Thyroid gland (tissue), 4 donors: ENCODE measurements around the gene BAG3. TPM values are rescaled to one million over a fixed set of nuclear protein-coding genes. Genes with fewer than 3 reads are reported as not detected.
"Not testable (repeated sequence)": the region's sequence is repeated elsewhere in the genome, so short reads cannot be mapped to it uniquely, and the experiment has no call there.

Experiments
- DNase-seq, 2 donors: peaks; one replicate each; pipeline ENCODE4 v3.0.0-alpha.2; 2019
- H3K27ac ChIP-seq, 3 donors: fragments of 200-600 bp; sonication (generic); 1 replicate in 2 of 3; 2 replicates in 1 of 3; pipeline ENCODE4 v1.5.1; 2016 to 2019; ENCODE audit warnings: mild to moderate bottlenecking in 1 of 3, moderate library complexity in 1 of 3
- H3K27me3 ChIP-seq: fragments of 200-600 bp; sonication (generic); one replicate; pipeline ENCODE4 v1.5.1; 2019
- H3K36me3 ChIP-seq, 2 donors: fragments of 200-600 bp; sonication (generic); one replicate each; pipeline ENCODE4 v1.5.1; 2016 to 2019
- H3K4me1 ChIP-seq, 2 donors: fragments of 200-600 bp; sonication (generic); one replicate each; pipeline ENCODE4 v1.5.1; 2017 to 2019
- H3K4me3 ChIP-seq, 3 donors: fragments of 200-600 bp; sonication (generic); replicated peaks in 1 of 3; 1 replicate in 2 of 3; 2 replicates in 1 of 3; pipeline ENCODE4 v1.5.1; 2016; ENCODE audit warnings: mild to moderate bottlenecking in 1 of 3
- H3K9me3 ChIP-seq: fragments of 200-600 bp; sonication (generic); one replicate; pipeline ENCODE4 v1.5.1; 2017
- POLR2A ChIP-seq, 2 donors: fragments of 450-650 bp; IDR thresholded peaks; one replicate each; pipeline ENCODE4 v1.6.1; 2017; ENCODE audit warnings: antibody characterized with exemption in 2 of 2, mild to moderate bottlenecking in 2 of 2, moderate library complexity in 1 of 2
- WGBS, 2 donors: methylation state at CpG; one replicate each; pipeline ENCODE4 v1.1.5; 2017; 5-methylcytosine and 5-hydroxymethylcytosine counted together
- intact Hi-C: fragments of 100-400 bp; cut with DNase I; formaldehyde crosslinking; loops from one replicate; pipeline ENCODE4 v1.15.1; 2023
- total RNA-seq, 4 donors: library from RNA; depleted of rRNA; stranded (reverse); fragments of >200 nt; gene quantifications; one replicate each; pipeline ENCODE4 v1.2.3, GENCODE V29; 2016
- TF ChIP-seq, protein P1 (sequence below), 6 experiments: fragments of 200-600 bp in 3 of 6; fragments of 450-650 bp in 3 of 6; sonication (generic) in 3 of 6; IDR thresholded peaks; one replicate each; pipeline ENCODE4 v1.5.1; 2016 to 2019; ENCODE audit warnings: antibody characterized with exemption in 6 of 6, mild to moderate bottlenecking in 2 of 6, inconsistent platforms in 1 of 6, moderate library complexity in 1 of 6

Gene BAG3
- total RNA-seq, 4 donors from 2014 or later: 26.6 to 46.6 (median 38.0) TPM

DNA sequence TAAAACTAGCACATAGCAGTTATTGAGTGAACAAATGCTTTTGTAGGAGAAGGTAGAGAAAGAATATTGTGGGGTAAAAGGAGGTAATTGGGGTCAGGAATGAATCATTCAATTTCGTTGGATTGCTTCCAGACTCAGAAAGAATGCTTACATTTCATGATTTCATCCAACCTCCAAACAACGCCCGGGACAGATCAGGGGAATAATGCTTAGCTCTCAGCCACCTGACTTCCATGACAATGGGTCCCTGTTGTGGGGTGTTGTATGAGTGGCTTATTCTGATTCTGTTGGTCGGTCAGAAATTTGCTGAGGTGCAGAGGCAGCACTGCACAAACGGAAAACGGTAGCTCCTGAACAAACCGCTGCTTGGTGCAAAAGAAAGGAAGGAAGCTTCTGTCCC lies 50.7 kb downstream of the BAG3 start:
- H3K27ac ChIP-seq: no peak overlapping the region
- H3K27me3 ChIP-seq: no peaks in the 10 kb centered on the region
- 60% methylated on average over 7 of the region's 7 CpGs for WGBS, 2 donors
- intact Hi-C loops: no loop called here
- TF ChIP-seq POLR2A (IDR thresholded peaks at IDR 0.05): no peak
- TF ChIP-seq, protein P1, sequence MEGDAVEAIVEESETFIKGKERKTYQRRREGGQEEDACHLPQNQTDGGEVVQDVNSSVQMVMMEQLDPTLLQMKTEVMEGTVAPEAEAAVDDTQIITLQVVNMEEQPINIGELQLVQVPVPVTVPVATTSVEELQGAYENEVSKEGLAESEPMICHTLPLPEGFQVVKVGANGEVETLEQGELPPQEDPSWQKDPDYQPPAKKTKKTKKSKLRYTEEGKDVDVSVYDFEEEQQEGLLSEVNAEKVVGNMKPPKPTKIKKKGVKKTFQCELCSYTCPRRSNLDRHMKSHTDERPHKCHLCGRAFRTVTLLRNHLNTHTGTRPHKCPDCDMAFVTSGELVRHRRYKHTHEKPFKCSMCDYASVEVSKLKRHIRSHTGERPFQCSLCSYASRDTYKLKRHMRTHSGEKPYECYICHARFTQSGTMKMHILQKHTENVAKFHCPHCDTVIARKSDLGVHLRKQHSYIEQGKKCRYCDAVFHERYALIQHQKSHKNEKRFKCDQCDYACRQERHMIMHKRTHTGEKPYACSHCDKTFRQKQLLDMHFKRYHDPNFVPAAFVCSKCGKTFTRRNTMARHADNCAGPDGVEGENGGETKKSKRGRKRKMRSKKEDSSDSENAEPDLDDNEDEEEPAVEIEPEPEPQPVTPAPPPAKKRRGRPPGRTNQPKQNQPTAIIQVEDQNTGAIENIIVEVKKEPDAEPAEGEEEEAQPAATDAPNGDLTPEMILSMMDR (IDR thresholded peaks at IDR 0.05): no peak
- H3K9me3 ChIP-seq: no peaks in the 10 kb centered on the region
- no peak for DNase-seq
- no peaks in the 10 kb centered on the region for H3K4me1 ChIP-seq
- no peaks in the 10 kb centered on the region for H3K36me3 ChIP-seq
- no peak overlapping the region for H3K4me3 ChIP-seq

DNA sequence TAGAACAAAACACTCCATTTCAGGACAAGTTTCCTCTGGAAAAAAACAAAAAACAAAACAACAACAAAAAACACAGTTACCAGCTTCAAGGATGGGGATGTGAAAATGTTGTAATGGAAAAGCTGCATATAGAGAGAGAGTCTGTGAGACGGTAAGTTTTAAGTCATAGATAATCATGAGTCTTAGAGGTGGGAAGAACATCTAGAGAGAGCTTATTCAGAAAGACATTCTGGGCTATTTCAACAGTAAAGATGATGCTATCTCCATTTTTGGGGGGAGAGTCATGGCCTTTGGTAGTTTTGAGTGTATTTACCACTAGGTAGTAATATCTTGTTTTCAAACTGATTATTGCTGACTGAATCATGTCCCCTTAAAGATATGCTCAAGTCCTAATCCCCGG lies 51.4 kb downstream of the BAG3 start:
- Histone ChIP-seq H3K4me3 (no peak overlapping the region), H3K4me1 (no peaks in the 10 kb centered on the region), H3K27ac (no peak overlapping the region), H3K9me3 (no peaks in the 10 kb centered on the region), H3K36me3 (no peaks in the 10 kb centered on the region), H3K27me3 (no peaks in the 10 kb centered on the region)
- TF ChIP-seq, protein P1 (IDR thresholded peaks at IDR 0.05): no peak
- TF ChIP-seq POLR2A (IDR thresholded peaks at IDR 0.05): no peak
- 79 to 92% methylated on average over 2 of the region's 2 CpGs for WGBS, 2 donors
- intact Hi-C loops: no loop called here
- no peak for DNase-seq

DNA sequence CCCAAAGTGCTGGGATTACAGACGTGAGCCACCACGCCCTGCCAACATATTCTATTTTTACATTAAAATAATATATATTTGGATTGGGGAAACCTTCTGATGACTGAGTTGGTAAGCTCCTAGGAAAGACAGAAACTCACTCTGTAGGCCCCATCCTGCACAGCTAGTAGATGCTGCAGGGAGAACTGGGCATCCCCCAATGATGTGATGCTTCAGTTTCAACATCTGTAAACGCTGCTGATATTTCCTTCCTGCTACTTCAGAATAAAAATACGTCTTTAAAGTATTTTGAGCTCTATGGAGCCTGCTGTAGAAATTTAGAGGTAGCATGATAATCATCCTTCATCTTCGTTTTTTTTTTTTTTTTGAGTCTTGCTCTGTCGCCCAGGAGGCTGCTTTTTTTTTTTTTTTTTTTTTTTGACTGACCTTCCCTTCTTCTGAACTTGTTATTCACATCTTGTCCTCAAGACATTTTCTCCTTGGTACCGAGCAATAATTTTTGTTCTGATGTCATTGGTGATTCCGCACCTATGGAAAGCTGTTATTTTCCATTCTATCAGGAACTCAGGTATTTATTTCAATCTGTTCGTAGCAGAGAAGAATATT lies 52.8 kb downstream of the BAG3 start:
- no peaks in the 10 kb centered on the region for H3K9me3 ChIP-seq
- no peak overlapping the region for H3K4me3 ChIP-seq
- WGBS, 2 donors: 87 to 90% methylated on average over 9 of the region's 9 CpGs
- H3K36me3 ChIP-seq: no peaks in the 10 kb centered on the region
- DNase-seq: no peak
- no peaks in the 10 kb centered on the region for H3K4me1 ChIP-seq
- no peaks in the 10 kb centered on the region for H3K27me3 ChIP-seq
- intact Hi-C loops: no loop called here
- H3K27ac ChIP-seq: no peak overlapping the region
- TF ChIP-seq, protein P1 (IDR thresholded peaks at IDR 0.05): no peak
- no peak for TF ChIP-seq POLR2A (IDR thresholded peaks at IDR 0.05)

DNA sequence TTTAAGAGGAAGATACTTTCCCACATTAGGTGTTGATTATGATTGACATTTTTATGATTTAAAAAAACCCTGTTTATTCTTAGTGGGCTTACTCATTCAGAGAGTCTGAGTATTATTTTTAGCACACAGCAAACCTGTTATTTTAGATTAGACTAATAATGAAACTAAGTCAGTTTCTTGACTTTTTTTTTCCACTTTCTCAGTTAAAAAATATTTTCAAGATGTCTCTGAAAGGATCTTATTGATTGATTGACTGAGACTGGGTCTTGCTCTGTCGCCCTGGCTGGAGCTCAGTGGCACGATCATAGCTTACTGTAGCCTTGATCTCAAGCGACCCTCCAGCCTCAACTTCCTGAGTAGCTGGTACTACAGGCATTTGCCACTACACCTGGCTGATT lies 54.3 kb downstream of the BAG3 start:
- no peak for TF ChIP-seq POLR2A (IDR thresholded peaks at IDR 0.05)
- TF ChIP-seq, protein P1 (IDR thresholded peaks at IDR 0.05): no peak
- DNase-seq: no peak

DNA sequence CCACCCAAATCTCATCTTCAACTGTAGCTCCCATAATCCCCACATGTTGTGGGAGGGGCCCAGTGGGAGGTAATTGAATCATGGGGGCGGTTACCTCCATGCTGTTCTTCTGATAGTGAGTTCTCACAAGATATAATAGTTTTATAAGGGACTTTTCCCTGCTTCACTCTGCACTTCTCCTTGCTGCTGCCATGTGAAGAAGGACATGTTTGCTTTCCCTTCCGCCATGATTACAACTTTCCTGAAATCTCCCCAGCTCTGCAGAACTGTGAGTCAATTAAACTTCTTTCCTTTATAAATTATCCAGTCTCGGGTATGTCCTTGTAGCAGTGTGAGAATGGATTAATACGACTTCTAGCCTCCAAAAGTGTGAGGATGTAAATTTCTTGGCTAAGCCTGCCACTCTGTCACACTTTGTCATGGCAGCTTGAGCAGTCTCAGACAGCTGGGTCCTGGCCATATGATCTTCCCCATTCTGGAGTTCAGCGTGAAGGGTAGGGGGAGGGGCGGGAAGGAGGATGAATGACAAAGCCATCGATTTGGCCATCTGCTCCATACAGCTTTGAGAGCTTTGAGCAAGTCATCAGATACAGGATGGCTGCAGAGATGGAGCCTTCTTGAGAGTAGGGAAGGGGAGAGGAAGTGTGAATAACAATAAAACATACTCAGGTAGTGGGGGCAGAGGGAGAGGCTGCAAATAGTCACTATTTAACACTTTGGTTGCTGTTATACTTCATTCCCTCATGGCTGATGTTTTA lies 55.5 kb downstream of the BAG3 start:
- TF ChIP-seq POLR2A (IDR thresholded peaks at IDR 0.05): no peak
- TF ChIP-seq, protein P1 (IDR thresholded peaks at IDR 0.05): no peak
- no peaks in the 10 kb centered on the region for H3K36me3 ChIP-seq
- DNase-seq: no peak
- H3K27ac ChIP-seq: no peak overlapping the region
- H3K9me3 ChIP-seq: no peaks in the 10 kb centered on the region
- no peaks in the 10 kb centered on the region for H3K27me3 ChIP-seq
- no peak overlapping the region for H3K4me3 ChIP-seq
- 80 to 81% methylated on average over 7 of the region's 7 CpGs for WGBS, 2 donors
- intact Hi-C loops: no loop called here
- H3K4me1 ChIP-seq: no peaks in the 10 kb centered on the region

More for the DNA sequence above, 54.3 kb downstream of the BAG3 start:
- intact Hi-C loops: no loop called here
- no peak overlapping the region for H3K27ac ChIP-seq
- H3K4me1 ChIP-seq: no peaks in the 10 kb centered on the region
- no peak overlapping the region for H3K4me3 ChIP-seq
- H3K36me3 ChIP-seq: no peaks in the 10 kb centered on the region
- 85 to 86% methylated on average over 3 of the region's 3 CpGs for WGBS, 2 donors
- H3K9me3 ChIP-seq: no peaks in the 10 kb centered on the region
- H3K27me3 ChIP-seq: no peaks in the 10 kb centered on the region

DNA sequence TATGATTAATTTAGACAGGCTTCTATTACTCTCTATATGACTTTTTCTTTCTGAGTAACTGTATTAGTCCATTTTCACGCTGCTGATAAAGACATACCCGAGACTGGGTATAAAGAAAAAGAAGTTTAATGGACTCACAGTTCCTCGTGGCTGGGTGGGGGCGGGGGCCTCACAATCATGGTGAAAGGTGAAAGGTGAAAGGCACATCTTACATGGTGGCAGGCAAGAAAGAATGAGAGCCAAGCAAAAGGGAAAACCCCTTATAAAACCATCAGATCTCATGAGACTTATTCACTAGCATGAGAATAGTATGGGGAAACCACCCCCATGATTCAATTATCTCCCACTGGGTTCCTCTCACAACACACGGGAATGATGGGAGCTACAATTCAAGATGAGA lies 56.2 kb downstream of the BAG3 start:
- H3K4me1 ChIP-seq, H3K27ac ChIP-seq, H3K36me3 ChIP-seq, intact Hi-C loops, H3K4me3 ChIP-seq, DNase-seq, H3K9me3 ChIP-seq, H3K27me3 ChIP-seq: not testable (repeated sequence)
- WGBS, 2 donors: 85 to 90% methylated on average over 5 of the region's 5 CpGs

DNA sequence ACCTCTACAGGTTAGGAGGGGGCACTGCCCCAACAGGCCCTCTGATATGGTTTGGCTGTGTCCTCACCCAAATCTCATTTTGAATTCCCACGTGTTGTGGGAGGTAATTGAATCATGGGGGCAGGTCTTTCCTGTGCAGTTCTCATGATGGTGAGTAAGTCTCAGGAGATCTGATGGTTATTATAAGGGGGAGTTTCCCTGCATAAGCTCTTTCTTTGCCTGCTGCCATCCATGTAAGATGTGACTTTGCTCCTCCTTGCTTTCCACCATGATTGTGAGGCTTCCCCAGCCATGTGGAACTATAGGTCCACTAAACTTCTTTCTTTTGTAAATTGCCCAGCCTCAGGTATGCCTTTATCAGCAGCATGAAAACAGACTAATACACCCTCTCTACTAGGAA lies 59.8 kb downstream of the BAG3 start:
- H3K9me3 ChIP-seq, DNase-seq, H3K36me3 ChIP-seq, intact Hi-C loops, H3K4me3 ChIP-seq, H3K27ac ChIP-seq, H3K4me1 ChIP-seq, H3K27me3 ChIP-seq: not testable (repeated sequence)
- WGBS, 2 donors: 83 to 100% methylated on average over 1 of the region's 1 CpG
